OCI-LY3 (cell line): ENCODE data around the gene VPS26B.

ENCODE experiments used
- H2AFZ ChIP-seq: fragments of 200-600, 300-600 bp; shearing (Covaris generic); 2 replicates; pipeline ENCODE4 v1.6.0; 2014; ENCODE audit warnings: antibody characterized with exemption, low read depth, low read length
- H3K27ac ChIP-seq: fragments of 200-600, 300-600 bp; sonication (generic); 2 replicates; pipeline ENCODE4 v1.5.1; 2014; ENCODE audit warnings: mild to moderate bottlenecking, low read length, moderate library complexity, mixed read lengths
- H3K27me3 ChIP-seq: fragments of 200-600, 300-600 bp; sonication (generic); 2 replicates; pipeline ENCODE4 v1.6.1; 2014; ENCODE audit warnings: low read depth, low read length, mixed read lengths
- H3K36me3 ChIP-seq: fragments of 200-600, 300-600 bp; sonication (generic); replicated peaks from 2 replicates; pipeline ENCODE3; 2014; ENCODE audit warnings: low read depth, low read length, mixed read lengths
- H3K4me1 ChIP-seq: fragments of 300-600, 200-600 bp; sonication (generic); 2 replicates; pipeline ENCODE4 v1.6.1; 2014; ENCODE audit warnings: low read length, mixed read lengths
- H3K4me2 ChIP-seq: fragments of 200-600, 300-600 bp; sonication (generic); 2 replicates; pipeline ENCODE4 v1.6.1; 2014; ENCODE audit warnings: low read length, mixed read lengths
- H3K4me3 ChIP-seq: fragments of 300-600, 200-600 bp; sonication (generic); 2 replicates; pipeline ENCODE4 v1.5.1; 2014; ENCODE audit warnings: antibody characterized with exemption, mild to moderate bottlenecking, low read length, moderate library complexity
- H3K79me2 ChIP-seq: fragments of 300-600, 200-600 bp; shearing (Covaris generic); 2 replicates; pipeline ENCODE4 v1.6.1; 2014; ENCODE audit warnings: mild to moderate bottlenecking, low read length, mixed read lengths
- H3K9ac ChIP-seq: fragments of 300-600, 200-600 bp; shearing (Covaris generic); 2 replicates; pipeline ENCODE4 v1.6.0; 2014; ENCODE audit warnings: mild to moderate bottlenecking, low read length, moderate library complexity
- H3K9me3 ChIP-seq: fragments of 200-600, 300-600 bp; shearing (Covaris generic); 2 replicates; pipeline ENCODE4 v1.6.1; 2014; ENCODE audit warnings: low read length, mixed read lengths; ENCODE audit not compliant: insufficient read depth
- H4K20me1 ChIP-seq: fragments of 200-600, 300-600 bp; sonication (generic); 2 replicates; pipeline ENCODE4 v1.6.1; 2016; ENCODE audit warnings: low read length, mixed read lengths; ENCODE audit not compliant: insufficient read depth
- CTCF ChIP-seq: fragments of 200-600, 300-600 bp; sonication (generic); IDR thresholded peaks from 2 replicates; pipeline ENCODE4 v1.5.1; 2014; ENCODE audit warnings: antibody characterized with exemption, low read length, low read depth
- EZH2phosphoT487 ChIP-seq: fragments of 200-600 bp; shearing (Covaris generic); IDR thresholded peaks from 2 replicates; pipeline ENCODE4 v1.6.1; 2018; ENCODE audit warnings: antibody characterized with exemption, mixed run types, low read depth

Gene VPS26B

GRCh38 chr11:134244593-134244992, 20.1 kb downstream of the VPS26B start:
- no peaks in the 10 kb centered on the region for H3K79me2 ChIP-seq
- TF ChIP-seq EZH2phosphoT487 (no peak), CTCF (peak; percentile 29)
- no peaks in the 10 kb centered on the region for H3K9me3 ChIP-seq
- no peak overlapping the region for H3K27ac ChIP-seq
- no peak overlapping the region for H3K9ac ChIP-seq
- no peak overlapping the region for H3K4me2 ChIP-seq
- H4K20me1 ChIP-seq: no peaks in the 10 kb centered on the region
- H3K36me3 ChIP-seq: peaks cover 26% of the 10 kb centered on the region
- no peaks in the 10 kb centered on the region for H3K4me1 ChIP-seq
- no peak overlapping the region for H2AFZ ChIP-seq
- H3K4me3 ChIP-seq: no peak overlapping the region
- no peaks in the 10 kb centered on the region for H3K27me3 ChIP-seq

- H3K36me3 ChIP-seq: peaks cover 32% of the 10 kb centered on the region
Observed at GRCh38 chr11:134245434-134245833, 21.0 kb downstream of the VPS26B start.

GRCh38 chr11:134246100-134246499, 21.6 kb downstream of the VPS26B start:
- Histone ChIP-seq H3K9ac (no peak overlapping the region), H3K9me3 (no peaks in the 10 kb centered on the region), H3K79me2 (no peaks in the 10 kb centered on the region), H3K4me3 (no peak overlapping the region), H3K4me1 (no peaks in the 10 kb centered on the region), H3K27me3 (no peaks in the 10 kb centered on the region), H3K4me2 (no peak overlapping the region), H3K36me3 (peaks cover 37% of the 10 kb centered on the region), H2AFZ (no peak overlapping the region), H3K27ac (no peak overlapping the region), H4K20me1 (no peaks in the 10 kb centered on the region)
- TF ChIP-seq EZH2phosphoT487 (no peak), CTCF (no peak)

More at GRCh38 chr11:134245434-134245833, 21.0 kb downstream of the VPS26B start:
- no peak overlapping the region for H3K4me2 ChIP-seq
- no peak overlapping the region for H2AFZ ChIP-seq
- no peaks in the 10 kb centered on the region for H3K9me3 ChIP-seq
- H3K79me2 ChIP-seq: no peaks in the 10 kb centered on the region
- H3K4me3 ChIP-seq: no peak overlapping the region
- no peak overlapping the region for H3K27ac ChIP-seq
- H4K20me1 ChIP-seq: no peaks in the 10 kb centered on the region
- TF ChIP-seq EZH2phosphoT487: no peak
- no peak for TF ChIP-seq CTCF
- no peak overlapping the region for H3K9ac ChIP-seq
- H3K27me3 ChIP-seq: no peaks in the 10 kb centered on the region
- no peaks in the 10 kb centered on the region for H3K4me1 ChIP-seq

GRCh38 chr11:134246678-134247077, 22.2 kb downstream of the VPS26B start:
- no peak overlapping the region for H3K27ac ChIP-seq
- H4K20me1 ChIP-seq: no peaks in the 10 kb centered on the region
- peaks cover 40% of the 10 kb centered on the region for H3K36me3 ChIP-seq

More at GRCh38 chr11:134246678-134247077, 22.2 kb downstream of the VPS26B start:
- Histone ChIP-seq H3K4me3 (no peak overlapping the region), H3K9me3 (no peaks in the 10 kb centered on the region), H3K79me2 (no peaks in the 10 kb centered on the region), H3K27me3 (no peaks in the 10 kb centered on the region), H2AFZ (no peak overlapping the region), H3K4me1 (no peaks in the 10 kb centered on the region), H3K4me2 (no peak overlapping the region), H3K9ac (no peak overlapping the region)
- no peak for TF ChIP-seq CTCF
- no peak for TF ChIP-seq EZH2phosphoT487
